Uterus (tissue), 2 donors: ENCODE measurements around the gene TM4SF20.

Source experiments
- CTCF ChIP-seq, 4 experiments: fragments of 200-600 bp in 2 of 4; fragments of 450-650 bp in 2 of 4; sonication (generic) in 2 of 4; IDR thresholded peaks; one replicate each; pipeline ENCODE4 v1.5.1; 2016 to 2019; ENCODE audit warnings: antibody characterized with exemption in 4 of 4, mild to moderate bottlenecking in 2 of 4, moderate library complexity in 1 of 4
- POLR2A ChIP-seq, 2 donors: fragments of 450-650 bp; IDR thresholded peaks; one replicate each; pipeline ENCODE4 v1.6.1; 2016; ENCODE audit warnings: antibody characterized with exemption in 2 of 2, mild to moderate bottlenecking in 1 of 2, moderate library complexity in 1 of 2

- TF ChIP-seq POLR2A (IDR thresholded peaks at IDR 0.05) = no peak
- no peak for TF ChIP-seq CTCF (IDR thresholded peaks at IDR 0.05)
Observed at GRCh38 chr2:227324642-227324994, 54.5 kb downstream of the TM4SF20 start.
